ENCODE data around the gene COLEC12.

GRCh38 chr18:406677-407076 lies 93.8 kb downstream of the COLEC12 start:
- no peak for TF ChIP-seq ZNF701 (tag by site-specific recombination; IDR thresholded peaks at IDR 0.05)
- TF ChIP-seq CTCF (tag by site-specific recombination; IDR thresholded peaks at IDR 0.05) = no peak
- no peak for TF ChIP-seq ZNF23 (tag by site-specific recombination; IDR thresholded peaks at IDR 0.05; ENCODE audit: borderline replicate concordance)
- no peak for TF ChIP-seq ZNF626 (tag by site-specific recombination; IDR thresholded peaks at IDR 0.05)
- no peak for TF ChIP-seq REST (tag by site-specific recombination; IDR thresholded peaks at IDR 0.05)
- no peak for TF ChIP-seq ZNF335 (tag by site-specific recombination; conservative IDR thresholded peaks at IDR 0.05)
- TF ChIP-seq ZNF324 (tag by site-specific recombination; IDR thresholded peaks at IDR 0.05) = no peak
- no peak for TF ChIP-seq ZBTB11 (tag by site-specific recombination; conservative IDR thresholded peaks at IDR 0.05; ENCODE audit: low read depth)
- TF ChIP-seq ZNF707 (tag by site-specific recombination; IDR thresholded peaks at IDR 0.05) = no peak
- no peak for TF ChIP-seq BCL6B (tag by site-specific recombination; IDR thresholded peaks at IDR 0.05)

Measured in HEK293 (cell line).